Esophagus squamous epithelium (tissue), 5 donors: ENCODE results near the gene LFNG. TPM values are rescaled to one million over a fixed set of nuclear protein-coding genes. Genes with fewer than 3 reads are reported as not detected.
A peak's percentile ranks its signal among the peaks of the same experiment; 100 is the strongest.

Source experiments
- DNase-seq: peaks from one replicate; lab custom pipeline; 2025; lab: John Stamatoyannopoulos, UW
- H3K27ac ChIP-seq, 4 donors: fragments of 200-600 bp; sonication (generic); one replicate each; pipeline ENCODE4 v1.5.1; 2016 to 2019; ENCODE audit warnings: mild to moderate bottlenecking in 1 of 4
- H3K27me3 ChIP-seq, 4 donors: fragments of 200-600 bp; sonication (generic); 1 replicate in 3 of 4; 2 replicates in 1 of 4; pipeline versions ENCODE4 v1.5.1 to v1.6.0; 2017 to 2021; ENCODE audit warnings: antibody characterized with exemption in 1 of 4
- H3K36me3 ChIP-seq, 3 donors: fragments of 200-600 bp; sonication (generic); one replicate each; pipeline ENCODE4 v1.5.1; 2016 to 2019
- H3K4me1 ChIP-seq, 3 donors: fragments of 200-600 bp; sonication (generic); one replicate each; pipeline ENCODE4 v1.5.1; 2017 to 2019
- H3K4me3 ChIP-seq, 4 donors: fragments of 200-600 bp; sonication (generic); 1 replicate in 3 of 4; 2 replicates in 1 of 4; pipeline ENCODE4 v1.5.1; 2016 to 2019; ENCODE audit warnings: mild to moderate bottlenecking in 2 of 4, moderate library complexity in 1 of 4
- H3K9me3 ChIP-seq, 3 donors: fragments of 200-600 bp; sonication (generic); one replicate each; pipeline ENCODE4 v1.5.1; 2016 to 2019
- POLR2A ChIP-seq, 4 donors: fragments of 450-650 bp; IDR thresholded peaks; one replicate each; pipeline ENCODE4 v1.6.1; 2017; ENCODE audit warnings: antibody characterized with exemption in 4 of 4, mild to moderate bottlenecking in 4 of 4, moderate library complexity in 3 of 4
- WGBS, 2 donors: methylation state at CpG; one replicate each; pipeline ENCODE4 v1.1.5; 2018; 5-methylcytosine and 5-hydroxymethylcytosine counted together
- intact Hi-C: fragments of 100-400 bp; cut with DNase I; formaldehyde crosslinking; loops from one replicate; pipeline ENCODE4 v1.15.0; 2022
- total RNA-seq, 4 donors: library from RNA; depleted of rRNA; stranded (reverse); fragments of >200 nt; gene quantifications; one replicate each; pipeline ENCODE4 v1.1.0, GENCODE V29; 2016
- TF ChIP-seq, protein P1 (sequence below), 6 experiments: fragments of 450-650 bp in 4 of 6; fragments of 200-600 bp in 2 of 6; sonication (generic) in 2 of 6; IDR thresholded peaks; one replicate each; pipeline ENCODE4 v1.5.1; 2016 to 2019; ENCODE audit warnings: antibody characterized with exemption in 6 of 6, mild to moderate bottlenecking in 4 of 6, moderate library complexity in 4 of 6
- donor health status: DM: yes; HTN: yes; CAD: no.

Gene LFNG
- total RNA-seq, 4 donors from 2014 or later: 6.1 to 17.2 (median 11.9) TPM

DNA sequence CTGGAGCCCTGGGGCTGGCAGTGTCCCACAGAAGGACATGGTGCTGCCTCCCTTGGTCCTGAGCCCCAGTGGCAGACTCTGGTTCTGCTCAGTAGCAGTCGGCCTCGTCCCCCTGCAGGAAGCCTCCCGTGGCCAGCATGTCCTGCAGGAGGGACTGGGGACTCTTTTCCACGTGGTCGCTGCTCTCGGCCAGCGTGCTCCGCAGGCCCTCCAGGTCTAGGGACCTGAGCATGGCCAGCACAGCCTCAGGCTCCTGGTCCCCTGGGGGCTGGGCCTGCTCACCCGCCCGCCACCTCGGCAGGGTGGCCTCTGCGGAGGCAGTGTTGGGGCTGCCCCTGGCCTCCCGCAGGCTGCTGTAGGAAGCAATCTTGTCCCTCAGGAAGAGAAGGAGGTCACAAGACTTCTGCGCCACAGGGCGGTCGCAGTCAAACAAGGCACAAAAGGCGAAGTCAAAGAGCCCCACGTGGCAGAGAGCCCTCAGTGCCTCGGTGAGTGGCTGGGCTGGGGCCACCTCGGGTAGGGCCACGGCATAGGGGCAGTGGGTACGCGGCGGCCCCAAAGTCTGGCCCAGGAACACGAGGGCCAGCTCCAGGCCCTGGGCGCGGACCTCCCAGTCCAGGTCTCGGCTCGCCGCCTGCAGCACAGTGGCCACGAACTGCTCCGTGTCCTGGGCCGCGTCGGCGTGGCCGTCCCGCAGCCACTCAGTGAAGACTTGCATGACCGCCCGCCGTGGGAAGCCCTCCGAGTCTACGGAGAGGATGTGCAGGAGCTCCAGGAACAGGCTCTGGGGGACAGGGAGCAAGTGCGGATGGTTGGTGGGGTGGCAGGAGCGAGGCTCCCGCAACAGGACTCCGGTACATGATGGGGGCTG is 18.6 kb downstream of the LFNG start:
- intact Hi-C loops: no loop called here
- H3K36me3 ChIP-seq: peaks cover 36 to 61% (median 38%) of the 10 kb centered on the region in 3 donors
- H3K4me1 ChIP-seq: peaks cover 0 to 6% (median 0%) of the 10 kb centered on the region in 3 donors
- TF ChIP-seq POLR2A (IDR thresholded peaks at IDR 0.05): no peak
- TF ChIP-seq, protein P1, sequence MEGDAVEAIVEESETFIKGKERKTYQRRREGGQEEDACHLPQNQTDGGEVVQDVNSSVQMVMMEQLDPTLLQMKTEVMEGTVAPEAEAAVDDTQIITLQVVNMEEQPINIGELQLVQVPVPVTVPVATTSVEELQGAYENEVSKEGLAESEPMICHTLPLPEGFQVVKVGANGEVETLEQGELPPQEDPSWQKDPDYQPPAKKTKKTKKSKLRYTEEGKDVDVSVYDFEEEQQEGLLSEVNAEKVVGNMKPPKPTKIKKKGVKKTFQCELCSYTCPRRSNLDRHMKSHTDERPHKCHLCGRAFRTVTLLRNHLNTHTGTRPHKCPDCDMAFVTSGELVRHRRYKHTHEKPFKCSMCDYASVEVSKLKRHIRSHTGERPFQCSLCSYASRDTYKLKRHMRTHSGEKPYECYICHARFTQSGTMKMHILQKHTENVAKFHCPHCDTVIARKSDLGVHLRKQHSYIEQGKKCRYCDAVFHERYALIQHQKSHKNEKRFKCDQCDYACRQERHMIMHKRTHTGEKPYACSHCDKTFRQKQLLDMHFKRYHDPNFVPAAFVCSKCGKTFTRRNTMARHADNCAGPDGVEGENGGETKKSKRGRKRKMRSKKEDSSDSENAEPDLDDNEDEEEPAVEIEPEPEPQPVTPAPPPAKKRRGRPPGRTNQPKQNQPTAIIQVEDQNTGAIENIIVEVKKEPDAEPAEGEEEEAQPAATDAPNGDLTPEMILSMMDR (IDR thresholded peaks at IDR 0.05): peak in 1 of 6 experiments; percentile 5
- H3K27me3 ChIP-seq: peaks cover 0 to 8% (median 0%) of the 10 kb centered on the region in 4 donors
- no peak for DNase-seq
- no peak overlapping the region for H3K27ac ChIP-seq
- H3K9me3 ChIP-seq: no peaks in the 10 kb centered on the region
- no peak overlapping the region for H3K4me3 ChIP-seq
- 69% methylated on average over 3 of the region's 47 CpGs; no CpG with 5 or more reads in 1 of the 2 donors for WGBS, 2 donors

DNA sequence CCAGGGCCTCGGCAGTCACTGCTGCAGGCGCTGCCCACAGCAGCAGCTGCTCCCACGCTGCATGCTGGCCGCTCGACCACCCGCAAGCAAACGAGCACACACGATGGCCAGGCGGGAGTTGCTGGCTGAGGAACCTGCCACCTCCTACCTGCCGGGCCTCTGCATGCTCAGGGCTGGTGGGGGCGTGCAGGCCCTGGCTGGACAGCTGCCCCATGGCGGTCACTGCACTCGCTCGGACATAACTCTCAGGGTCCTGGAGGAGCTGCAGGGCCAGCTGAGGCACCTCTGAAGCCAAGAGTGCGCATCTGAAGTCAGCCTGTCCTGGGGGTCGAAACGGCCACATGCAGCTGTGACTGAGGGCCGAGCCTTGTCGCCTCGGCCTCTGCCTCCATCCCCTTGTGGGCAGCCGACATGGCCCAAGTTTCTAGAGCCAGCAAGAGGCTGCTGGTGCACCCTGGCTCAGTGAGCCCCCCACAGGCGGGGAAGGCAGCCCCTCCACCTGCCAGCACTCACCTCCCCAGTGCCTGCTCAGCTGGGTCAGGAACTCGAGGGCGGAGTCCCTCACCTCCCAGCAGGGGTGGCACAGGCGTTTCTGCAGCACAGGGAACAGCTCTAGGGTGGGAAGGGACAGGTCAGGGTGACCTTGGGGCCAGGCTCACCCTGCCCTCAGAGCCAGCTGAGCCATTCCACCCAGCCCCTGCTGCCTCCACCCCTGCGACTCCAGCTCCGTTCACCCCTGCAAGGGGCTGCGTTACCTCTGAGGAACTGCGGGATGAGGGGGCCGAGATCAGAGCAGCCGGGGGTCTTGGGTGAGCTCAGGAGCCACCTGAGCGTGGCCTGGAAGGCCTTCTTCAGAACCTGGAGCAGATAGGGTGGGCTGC is 19.7 kb downstream of the LFNG start:
- intact Hi-C loops: no loop called here
- TF ChIP-seq POLR2A (IDR thresholded peaks at IDR 0.05): no peak
- TF ChIP-seq, protein P1 (IDR thresholded peaks at IDR 0.05): no peak
- no peak for DNase-seq
- WGBS, 2 donors: no CpG with 5 or more reads among the region's 32 CpGs
- H3K9me3 ChIP-seq: no peaks in the 10 kb centered on the region
- H3K27ac ChIP-seq: no peak overlapping the region
- peaks cover 42 to 71% (median 44%) of the 10 kb centered on the region in 3 donors for H3K36me3 ChIP-seq
- H3K27me3 ChIP-seq: peaks cover 0 to 4% (median 0%) of the 10 kb centered on the region in 4 donors
- peaks cover 0 to 6% (median 0%) of the 10 kb centered on the region in 3 donors for H3K4me1 ChIP-seq
- H3K4me3 ChIP-seq: no peak overlapping the region

DNA sequence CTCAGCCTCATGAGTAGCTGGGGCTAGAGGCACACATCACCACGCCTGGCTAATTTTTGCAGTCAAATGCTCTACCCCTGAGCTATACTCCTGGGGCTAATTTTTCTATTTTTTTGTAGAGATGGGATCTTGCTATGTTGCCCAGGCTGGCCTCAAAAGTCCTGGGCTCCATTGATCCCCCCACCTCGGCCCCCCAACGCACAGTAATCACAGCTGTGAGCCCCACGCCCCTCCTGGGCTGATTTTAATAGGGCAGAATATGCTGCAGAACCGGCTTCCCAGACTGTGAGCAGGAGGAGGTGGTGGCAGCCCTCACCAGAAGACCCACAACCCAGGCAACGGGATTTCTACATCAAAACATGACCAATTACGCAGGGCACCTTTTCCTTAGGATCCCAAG is 20.6 kb downstream of the LFNG start:
- intact Hi-C loops: no loop called here
- Histone ChIP-seq H3K9me3 (no peaks in the 10 kb centered on the region), H3K36me3 (peaks cover 44 to 80% (median 49%) of the 10 kb centered on the region in 3 donors), H3K27ac (no peak overlapping the region), H3K4me1 (peaks cover 0 to 5% (median 0%) of the 10 kb centered on the region in 3 donors), H3K4me3 (no peak overlapping the region), H3K27me3 (peaks cover 0 to 3% (median 0%) of the 10 kb centered on the region in 4 donors)
- 81 to 86% methylated on average over 4 to 6 of the region's 7 CpGs for WGBS, 2 donors
- DNase-seq: no peak
- TF ChIP-seq POLR2A (IDR thresholded peaks at IDR 0.05): no peak
- TF ChIP-seq, protein P1 (IDR thresholded peaks at IDR 0.05): no peak

DNA sequence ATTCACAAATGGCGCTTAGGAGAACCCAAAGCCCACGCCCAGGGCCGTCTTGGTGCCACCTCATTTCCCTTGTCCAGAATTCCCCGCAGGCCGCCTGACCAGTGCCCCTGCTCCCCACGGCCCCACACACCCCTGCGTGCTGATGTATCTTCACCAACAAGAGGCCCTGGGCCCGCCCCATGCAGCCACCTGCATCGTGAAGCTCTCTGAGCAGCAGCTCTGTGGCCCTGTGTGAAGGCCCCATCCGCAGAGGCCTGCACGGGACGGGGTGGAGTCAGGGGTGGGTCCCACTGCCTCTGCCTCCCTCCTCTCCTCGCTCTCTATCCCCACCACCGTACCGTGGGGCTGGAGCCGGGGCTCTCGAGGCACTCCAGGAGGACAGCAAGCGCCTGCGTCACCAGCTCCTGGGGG is 21.1 kb downstream of the LFNG start:
- Histone ChIP-seq H3K36me3 (peaks cover 44 to 85% (median 49%) of the 10 kb centered on the region in 3 donors), H3K27me3 (peaks cover 0 to 3% (median 0%) of the 10 kb centered on the region in 4 donors), H3K4me1 (peaks cover 0 to under 1% (median 0%) of the 10 kb centered on the region in 3 donors), H3K9me3 (no peaks in the 10 kb centered on the region), H3K27ac (no peak overlapping the region), H3K4me3 (no peak overlapping the region)
- intact Hi-C loops: no loop called here
- 71 to 92% methylated on average over 4 to 6 of the region's 19 CpGs for WGBS, 2 donors
- TF ChIP-seq POLR2A (IDR thresholded peaks at IDR 0.05): no peak
- TF ChIP-seq, protein P1 (IDR thresholded peaks at IDR 0.05): no peak
- no peak for DNase-seq
